Activated naive CD8-positive, alpha-beta T cell treated with anti-CD3 and anti-CD28 coated beads, Interleukin-2, amount 50 U/mL, for 16 hours (primary cell): Measurements from ENCODE around the gene STAB2.

Experiments
- DNase-seq: peaks from one replicate; pipeline ENCODE4 v3.0.0-alpha.2; 2020; ENCODE audit warnings: low read depth, low spot score

Gene STAB2

GRCh38 chr12:103586791-103587370 lies at the start of gene STAB2:
Gene STAB2 (plus strand): TSS chr12:103587273. CDS start chr12:103587477, 204 bp downstream.
- no peak for DNase-seq

GRCh38 chr12:103538397-103538796 lies 48.7 kb upstream of the STAB2 start:
- DNase-seq, result no peak

GRCh38 chr12:103540319-103540718 lies 46.8 kb upstream of the STAB2 start:
- no peak for DNase-seq

GRCh38 chr12:103542078-103542477 lies 45.0 kb upstream of the STAB2 start:
- DNase-seq, result no peak

- no peak for DNase-seq
Observed at GRCh38 chr12:103546959-103547358, 40.1 kb upstream of the STAB2 start.

- no peak for DNase-seq
Observed at GRCh38 chr12:103547376-103547775, 39.7 kb upstream of the STAB2 start.

GRCh38 chr12:103547929-103548328 lies 39.1 kb upstream of the STAB2 start:
- DNase-seq, result no peak

- DNase-seq, result peak; percentile 29
Observed at GRCh38 chr12:103548622-103549601, 38.2 kb upstream of the STAB2 start.

GRCh38 chr12:103556890-103557627 lies 30.0 kb upstream of the STAB2 start:
- DNase-seq, result no peak

- DNase-seq, result no peak
Observed at GRCh38 chr12:103557628-103558010, 29.5 kb upstream of the STAB2 start.

- DNase-seq, result no peak
Observed at GRCh38 chr12:103558879-103559278, 28.2 kb upstream of the STAB2 start.

GRCh38 chr12:103560604-103561101 lies 26.4 kb upstream of the STAB2 start:
- no peak for DNase-seq

GRCh38 chr12:103561174-103561573 lies 25.9 kb upstream of the STAB2 start:
- no peak for DNase-seq

GRCh38 chr12:103566398-103566797 lies 20.7 kb upstream of the STAB2 start:
- no peak for DNase-seq

GRCh38 chr12:103569278-103569677 lies 17.8 kb upstream of the STAB2 start:
- no peak for DNase-seq

- DNase-seq, result no peak
Observed at GRCh38 chr12:103571286-103571685, 15.8 kb upstream of the STAB2 start.

GRCh38 chr12:103572312-103573045 lies 14.6 kb upstream of the STAB2 start:
- DNase-seq, result no peak

- no peak for DNase-seq
Observed at GRCh38 chr12:103573185-103573584, 13.9 kb upstream of the STAB2 start.

GRCh38 chr12:103578926-103579325 lies 8.1 kb upstream of the STAB2 start:
- DNase-seq, result no peak

GRCh38 chr12:103580026-103580425 lies 7.0 kb upstream of the STAB2 start:
- no peak for DNase-seq

- no peak for DNase-seq
Observed at GRCh38 chr12:103583008-103583407, 4.1 kb upstream of the STAB2 start.
